Measurements from ENCODE around the gene PTPRU. TPM values are rescaled to one million over a fixed set of nuclear protein-coding genes. Genes with fewer than 3 reads are reported as not detected.

PTPRU gene
- 32.9 and 41.4 TPM in 2 replicates for total RNA-seq (2022)
- Bru-seq, nascent RNA = percentile 56 among the genes with signal in this experiment
- BruChase-seq, experiment 1, labeled RNA remaining after a 2-hour chase = percentile 57 among the genes with signal in this experiment
- percentile 63 among the genes with signal in this experiment for BruChase-seq, experiment 2, labeled RNA remaining after a 6-hour chase
- long read RNA-seq, full-length matches to known transcripts = 6 of 43 reads
- long read RNA-seq, partial matches to known transcripts = 23 of 43 reads
- long read RNA-seq, other reads (novel, unspliced or antisense) = 14 of 43 reads

DNA sequence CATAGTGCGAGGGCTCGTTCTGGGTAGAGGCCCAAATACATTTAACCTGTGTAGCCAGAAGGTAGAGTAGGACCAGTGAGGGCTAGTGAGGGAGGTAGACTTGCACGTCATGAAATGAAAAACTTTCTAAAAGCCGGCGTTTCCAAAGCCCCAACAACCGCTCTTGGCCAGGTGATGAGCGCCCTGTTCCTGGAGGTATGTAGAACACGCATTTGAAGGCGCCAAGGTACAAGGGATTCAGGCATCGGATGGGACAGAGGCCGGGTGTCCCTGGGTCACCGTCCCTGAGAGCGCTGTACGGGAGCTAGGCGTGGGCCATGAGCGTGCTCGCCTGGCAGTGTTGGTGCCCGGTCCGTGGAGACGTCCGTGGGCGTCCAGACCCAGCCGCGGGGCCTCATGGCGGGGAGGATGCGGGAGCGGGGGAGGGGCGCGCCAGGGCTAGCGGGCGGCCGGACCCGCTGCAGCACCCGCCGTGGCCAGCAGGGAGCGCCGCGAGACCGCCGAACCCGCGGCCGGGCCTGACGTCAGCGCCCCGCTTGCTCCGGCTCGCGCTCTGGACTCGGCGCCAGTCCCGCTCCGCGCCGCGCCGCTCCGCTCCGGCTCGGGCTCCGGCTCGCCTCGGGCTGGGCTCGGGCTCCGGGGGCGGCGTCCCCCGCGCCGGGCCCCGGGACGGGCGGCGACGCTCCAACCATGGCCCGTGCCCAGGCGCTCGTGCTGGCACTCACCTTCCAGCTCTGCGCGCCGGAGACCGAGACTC lies at the start of gene PTPRU:
PTPRU (plus strand) TSS at position 568 of the 757 bp plus-strand sequence; CDS start at position 691, 123 bp downstream.
- Histone ChIP-seq H3K9me3 (no peaks in the 10 kb centered on the region), H3K27me3 (replicated peaks; ENCODE audit: control insufficient read depth, insufficient read depth, low read length) (no peaks in the 10 kb centered on the region), H3K4me1 (peaks cover 26% of the 10 kb centered on the region), H3K36me3 (ENCODE audit: control insufficient read depth, insufficient read depth, low read length) (no peaks in the 10 kb centered on the region), H3K4me3 (ENCODE audit: low read depth, low read length) (peak within 1 kb of the TSS; percentile 66)
- Mint-ChIP-seq H3K9me3 (ENCODE audit: unreplicated experiment) (no peaks in the 10 kb centered on the region), H3K27me3 (ENCODE audit: insufficient read depth, unreplicated experiment) (peaks cover 11% of the 10 kb centered on the region), H3K27ac (ENCODE audit: unreplicated experiment) (peak within 1 kb of the TSS; percentile 82), H3K36me3 (ENCODE audit: insufficient read depth, unreplicated experiment) (peaks cover 20% of the 10 kb centered on the region), H3K4me3 (ENCODE audit: unreplicated experiment) (peak within 1 kb of the TSS; percentile 92), H3K4me1 (ENCODE audit: low read depth, unreplicated experiment) (peaks cover 11% of the 10 kb centered on the region)
- intact Hi-C loops (cut with micrococcal nuclease; ENCODE audit: unreplicated experiment) = loop anchor here (2.0 to 5.0 kb wide), 5 partner anchors 35 to 876 kb away; no protein-coding TSS in a partner anchor
- no TSS peak for BruUV-seq (replicated peaks)
- TF ChIP-seq, protein P1, sequence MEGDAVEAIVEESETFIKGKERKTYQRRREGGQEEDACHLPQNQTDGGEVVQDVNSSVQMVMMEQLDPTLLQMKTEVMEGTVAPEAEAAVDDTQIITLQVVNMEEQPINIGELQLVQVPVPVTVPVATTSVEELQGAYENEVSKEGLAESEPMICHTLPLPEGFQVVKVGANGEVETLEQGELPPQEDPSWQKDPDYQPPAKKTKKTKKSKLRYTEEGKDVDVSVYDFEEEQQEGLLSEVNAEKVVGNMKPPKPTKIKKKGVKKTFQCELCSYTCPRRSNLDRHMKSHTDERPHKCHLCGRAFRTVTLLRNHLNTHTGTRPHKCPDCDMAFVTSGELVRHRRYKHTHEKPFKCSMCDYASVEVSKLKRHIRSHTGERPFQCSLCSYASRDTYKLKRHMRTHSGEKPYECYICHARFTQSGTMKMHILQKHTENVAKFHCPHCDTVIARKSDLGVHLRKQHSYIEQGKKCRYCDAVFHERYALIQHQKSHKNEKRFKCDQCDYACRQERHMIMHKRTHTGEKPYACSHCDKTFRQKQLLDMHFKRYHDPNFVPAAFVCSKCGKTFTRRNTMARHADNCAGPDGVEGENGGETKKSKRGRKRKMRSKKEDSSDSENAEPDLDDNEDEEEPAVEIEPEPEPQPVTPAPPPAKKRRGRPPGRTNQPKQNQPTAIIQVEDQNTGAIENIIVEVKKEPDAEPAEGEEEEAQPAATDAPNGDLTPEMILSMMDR (IDR thresholded peaks at IDR 0.05; ENCODE audit: insufficient read depth in 1 of 2, low read depth in 1 of 2, low read length in 1 of 2, severe bottlenecking in 1 of 2, unreplicated experiment in 1 of 2) = peak in 1 of 2 experiments; percentile 72
- POLR2A ChIA-PET = no interaction called here
- peak; percentile 55 to 84 for DNase-seq
- CTCF ChIA-PET = no interaction called here

DNA sequence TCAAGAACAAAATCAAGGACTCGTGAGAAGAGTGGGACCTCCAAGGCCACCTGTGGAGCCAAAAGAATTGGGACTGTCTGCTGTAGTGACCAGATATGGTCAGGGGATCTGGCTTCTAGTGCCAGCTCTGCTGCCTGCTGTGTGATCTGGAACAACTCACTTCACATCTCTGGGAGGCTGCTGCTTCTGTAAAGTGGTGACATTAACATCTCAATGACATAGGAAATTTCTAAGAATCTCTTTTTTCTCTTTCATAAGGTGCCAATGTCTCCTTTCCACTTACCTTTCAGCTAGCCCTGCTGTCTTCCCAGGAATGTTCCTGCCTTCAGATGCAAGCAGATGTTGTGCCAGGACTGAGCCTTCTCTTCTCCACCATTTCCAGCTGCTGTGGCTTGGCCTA lies 49.6 kb upstream of the PTPRU start:
- no peaks in the 10 kb centered on the region for H3K27me3 ChIP-seq (replicated peaks; ENCODE audit: control insufficient read depth, insufficient read depth, low read length)

DNA sequence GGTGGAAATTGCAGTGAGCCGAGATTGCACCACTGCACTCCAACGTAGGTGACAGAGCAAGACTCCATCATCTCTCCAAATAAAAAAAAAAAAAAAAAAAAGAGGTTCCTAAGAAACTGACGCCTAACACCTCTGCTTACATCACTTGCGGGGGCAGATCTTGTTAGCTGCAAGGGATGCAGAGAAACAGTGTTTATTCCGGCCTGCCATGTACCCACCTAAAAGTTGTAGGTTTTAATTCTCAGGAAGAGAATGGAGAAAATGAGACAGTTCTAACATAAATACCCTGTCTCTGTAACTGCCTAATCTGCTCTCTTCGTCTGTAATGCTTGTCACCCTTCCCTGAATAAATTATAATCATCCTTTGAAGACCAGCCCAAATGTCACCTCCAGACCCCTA lies 45.6 kb upstream of the PTPRU start:
- no peak overlapping the region for H3K27ac Mint-ChIP-seq (ENCODE audit: unreplicated experiment)
- H3K9me3 ChIP-seq = no peaks in the 10 kb centered on the region
- no peak for DNase-seq
- intact Hi-C loops (cut with micrococcal nuclease; ENCODE audit: unreplicated experiment) = no loop called here
- BruUV-seq (replicated peaks) = no TSS peak
- POLR2A ChIA-PET = no interaction called here
- H3K36me3 Mint-ChIP-seq (ENCODE audit: insufficient read depth, unreplicated experiment) = peaks cover 13% of the 10 kb centered on the region
- peaks cover 13% of the 10 kb centered on the region for H3K4me1 Mint-ChIP-seq (ENCODE audit: low read depth, unreplicated experiment)
- peaks cover 9% of the 10 kb centered on the region; the same call in 1 of the 2 replicates for H3K4me1 ChIP-seq
- CTCF ChIA-PET = interaction anchor here (0.6 kb wide), 1 partner anchor 330 kb away, joined by 3 read pairs; no protein-coding TSS in a partner anchor
- no peak overlapping the region for H3K4me3 Mint-ChIP-seq (ENCODE audit: unreplicated experiment)
- no peaks in the 10 kb centered on the region for H3K9me3 Mint-ChIP-seq (ENCODE audit: unreplicated experiment)
- TF ChIP-seq, protein P1 (IDR thresholded peaks at IDR 0.05; ENCODE audit: insufficient read depth in 1 of 2, low read depth in 1 of 2, low read length in 1 of 2, severe bottlenecking in 1 of 2, unreplicated experiment in 1 of 2) = no peak
- no peaks in the 10 kb centered on the region for H3K36me3 ChIP-seq (ENCODE audit: control insufficient read depth, insufficient read depth, low read length)
- no peaks in the 10 kb centered on the region for H3K27me3 ChIP-seq (replicated peaks; ENCODE audit: control insufficient read depth, insufficient read depth, low read length)
- H3K27me3 Mint-ChIP-seq (ENCODE audit: insufficient read depth, unreplicated experiment) = no peaks in the 10 kb centered on the region
- no peak overlapping the region for H3K4me3 ChIP-seq (ENCODE audit: low read depth, low read length)

More for the DNA sequence above, 49.6 kb upstream of the PTPRU start:
- no peaks in the 10 kb centered on the region for H3K27me3 Mint-ChIP-seq (ENCODE audit: insufficient read depth, unreplicated experiment)
- CTCF ChIA-PET = interaction anchor here (0.8 to 2.5 kb wide), 3 partner anchors 11 to 63 kb away, joined by 4 to 8 read pairs (median 8); partner anchors contain the start of gene TMEM200B
- no peaks in the 10 kb centered on the region for H3K9me3 Mint-ChIP-seq (ENCODE audit: unreplicated experiment)
- H3K27ac Mint-ChIP-seq (ENCODE audit: unreplicated experiment) = peak overlapping the region; percentile 75
- POLR2A ChIA-PET = interaction anchor here (0.6 kb wide), 1 partner anchor 30 kb away, joined by 3 read pairs; no protein-coding TSS in a partner anchor
- TF ChIP-seq, protein P1 (IDR thresholded peaks at IDR 0.05; ENCODE audit: insufficient read depth in 1 of 2, low read depth in 1 of 2, low read length in 1 of 2, severe bottlenecking in 1 of 2, unreplicated experiment in 1 of 2) = no peak
- H3K9me3 ChIP-seq = no peaks in the 10 kb centered on the region
- peaks cover 8% of the 10 kb centered on the region for H3K36me3 Mint-ChIP-seq (ENCODE audit: insufficient read depth, unreplicated experiment)
- DNase-seq = no peak
- H3K4me1 Mint-ChIP-seq (ENCODE audit: low read depth, unreplicated experiment) = peaks cover 19% of the 10 kb centered on the region
- no TSS peak for BruUV-seq (replicated peaks)
- H3K4me3 Mint-ChIP-seq (ENCODE audit: unreplicated experiment) = no peak overlapping the region
- intact Hi-C loops (cut with micrococcal nuclease; ENCODE audit: unreplicated experiment) = no loop called here
- H3K4me3 ChIP-seq (ENCODE audit: low read depth, low read length) = no peak overlapping the region
- H3K4me1 ChIP-seq = peaks cover 13% of the 10 kb centered on the region
- no peaks in the 10 kb centered on the region for H3K36me3 ChIP-seq (ENCODE audit: control insufficient read depth, insufficient read depth, low read length)
